Endothelial cell of umbilical vein (primary cell): ENCODE measurements around the gene TPSB2.

Experiments
- JUN ChIP-seq: IDR thresholded peaks from 2 replicates; pipeline ENCODE4 v1.6.1; 2011; ENCODE audit warnings: borderline replicate concordance, low read depth; ENCODE audit not compliant: insufficient read length, insufficient read depth
- POLR2A ChIP-seq: IDR thresholded peaks from 2 replicates; pipeline ENCODE4 v1.6.1; 2012; ENCODE audit warnings: low read depth, mild to moderate bottlenecking, control low read depth, low read length
- POLR2AphosphoS5 ChIP-seq: IDR thresholded peaks from 2 replicates; pipeline ENCODE4 v1.6.1; 2012; ENCODE audit warnings: low read depth, mild to moderate bottlenecking, control low read depth, low read length, moderate library complexity; ENCODE audit not compliant: insufficient read depth
- TF ChIP-seq, protein P1 (sequence below), 2 donors: IDR thresholded peaks; 1 replicate in 1 of 2; 2 replicates in 1 of 2; pipeline ENCODE4 v1.5.1; 2011; ENCODE audit warnings: low read length in 2 of 2, mild to moderate bottlenecking in 2 of 2, moderate library complexity in 2 of 2, control low read depth in 1 of 2, inconsistent platforms in 1 of 2, low read depth in 1 of 2; ENCODE audit not compliant: insufficient read depth in 1 of 2; ENCODE audit errors: extremely low read depth in 1 of 2
- TF ChIP-seq, protein P2 (sequence below): IDR thresholded peaks from 2 replicates; pipeline ENCODE4 v1.6.1; 2011; ENCODE audit not compliant: insufficient read depth, insufficient read length

GRCh38 chr16:1215574-1216295 lies 14.2 kb downstream of the TPSB2 start:
- TF ChIP-seq, protein P1, sequence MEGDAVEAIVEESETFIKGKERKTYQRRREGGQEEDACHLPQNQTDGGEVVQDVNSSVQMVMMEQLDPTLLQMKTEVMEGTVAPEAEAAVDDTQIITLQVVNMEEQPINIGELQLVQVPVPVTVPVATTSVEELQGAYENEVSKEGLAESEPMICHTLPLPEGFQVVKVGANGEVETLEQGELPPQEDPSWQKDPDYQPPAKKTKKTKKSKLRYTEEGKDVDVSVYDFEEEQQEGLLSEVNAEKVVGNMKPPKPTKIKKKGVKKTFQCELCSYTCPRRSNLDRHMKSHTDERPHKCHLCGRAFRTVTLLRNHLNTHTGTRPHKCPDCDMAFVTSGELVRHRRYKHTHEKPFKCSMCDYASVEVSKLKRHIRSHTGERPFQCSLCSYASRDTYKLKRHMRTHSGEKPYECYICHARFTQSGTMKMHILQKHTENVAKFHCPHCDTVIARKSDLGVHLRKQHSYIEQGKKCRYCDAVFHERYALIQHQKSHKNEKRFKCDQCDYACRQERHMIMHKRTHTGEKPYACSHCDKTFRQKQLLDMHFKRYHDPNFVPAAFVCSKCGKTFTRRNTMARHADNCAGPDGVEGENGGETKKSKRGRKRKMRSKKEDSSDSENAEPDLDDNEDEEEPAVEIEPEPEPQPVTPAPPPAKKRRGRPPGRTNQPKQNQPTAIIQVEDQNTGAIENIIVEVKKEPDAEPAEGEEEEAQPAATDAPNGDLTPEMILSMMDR (IDR thresholded peaks at IDR 0.05; ENCODE audit: extremely low read depth in 1 of 2, insufficient read depth in 1 of 2, low read depth in 1 of 2, low read length in 2 of 2), result no peak
- TF ChIP-seq JUN (no peak), POLR2A (no peak), POLR2AphosphoS5 (no peak)
- TF ChIP-seq, protein P2, sequence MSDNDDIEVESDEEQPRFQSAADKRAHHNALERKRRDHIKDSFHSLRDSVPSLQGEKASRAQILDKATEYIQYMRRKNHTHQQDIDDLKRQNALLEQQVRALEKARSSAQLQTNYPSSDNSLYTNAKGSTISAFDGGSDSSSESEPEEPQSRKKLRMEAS, result no peak
